ENCODE data around the gene INTS7.

DNA sequence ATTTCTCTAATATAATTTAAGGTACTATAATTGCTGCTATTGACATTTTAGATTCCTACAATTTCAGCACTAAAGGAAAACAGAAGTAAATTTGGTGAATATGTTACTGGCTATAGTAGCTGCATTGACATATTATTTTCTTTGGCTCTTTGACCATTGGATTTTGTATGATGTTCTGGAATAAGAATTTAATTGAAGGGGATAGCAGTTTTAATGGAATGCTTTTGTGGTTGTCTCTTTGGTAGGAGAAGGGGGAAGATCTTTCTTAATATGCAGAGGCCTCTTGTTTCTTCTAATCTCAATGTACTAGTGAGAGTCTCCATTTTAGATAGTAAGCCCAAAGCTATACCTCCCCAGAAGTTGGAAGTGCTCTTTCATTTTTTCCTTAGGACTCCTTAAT, 7.1 kb upstream of the INTS7 start:
- TF ChIP-seq, protein P1, sequence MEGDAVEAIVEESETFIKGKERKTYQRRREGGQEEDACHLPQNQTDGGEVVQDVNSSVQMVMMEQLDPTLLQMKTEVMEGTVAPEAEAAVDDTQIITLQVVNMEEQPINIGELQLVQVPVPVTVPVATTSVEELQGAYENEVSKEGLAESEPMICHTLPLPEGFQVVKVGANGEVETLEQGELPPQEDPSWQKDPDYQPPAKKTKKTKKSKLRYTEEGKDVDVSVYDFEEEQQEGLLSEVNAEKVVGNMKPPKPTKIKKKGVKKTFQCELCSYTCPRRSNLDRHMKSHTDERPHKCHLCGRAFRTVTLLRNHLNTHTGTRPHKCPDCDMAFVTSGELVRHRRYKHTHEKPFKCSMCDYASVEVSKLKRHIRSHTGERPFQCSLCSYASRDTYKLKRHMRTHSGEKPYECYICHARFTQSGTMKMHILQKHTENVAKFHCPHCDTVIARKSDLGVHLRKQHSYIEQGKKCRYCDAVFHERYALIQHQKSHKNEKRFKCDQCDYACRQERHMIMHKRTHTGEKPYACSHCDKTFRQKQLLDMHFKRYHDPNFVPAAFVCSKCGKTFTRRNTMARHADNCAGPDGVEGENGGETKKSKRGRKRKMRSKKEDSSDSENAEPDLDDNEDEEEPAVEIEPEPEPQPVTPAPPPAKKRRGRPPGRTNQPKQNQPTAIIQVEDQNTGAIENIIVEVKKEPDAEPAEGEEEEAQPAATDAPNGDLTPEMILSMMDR (IDR thresholded peaks at IDR 0.05) = no peak
- no peak for TF ChIP-seq POLR2AphosphoS5 (IDR thresholded peaks at IDR 0.05)
- TF ChIP-seq POLR2A (IDR thresholded peaks at IDR 0.05) = no peak
- TF ChIP-seq EP300 (IDR thresholded peaks at IDR 0.05) = no peak

Measured in upper lobe of left lung (tissue), 4 donors.